ENCODE data around the gene TMEM209.

The TMEM209 gene

GRCh38 chr7:130151591-130152492, 53.4 kb downstream of the TMEM209 start:
- Histone ChIP-seq H2AK5ac (ENCODE audit: low read length, severe bottlenecking) (no peak overlapping the region), H2BK12ac (ENCODE audit: low read length in 2 of 2) (peak overlapping the region in 1 of 2 experiments; percentile 7), H2BK5ac (ENCODE audit: low read depth, low read length, poor library complexity, severe bottlenecking) (no peak overlapping the region), H4K91ac (ENCODE audit: low read length) (peak overlapping the region; percentile 53), H3K4me2 (ENCODE audit: low read length, poor library complexity, severe bottlenecking) (no peak overlapping the region), H3K36me3 (ENCODE audit: control insufficient read depth in 1 of 2, insufficient read depth in 2 of 2, low read depth in 1 of 2, low read length in 2 of 2) (peaks cover 0 to 3% of the 10 kb centered on the region in 2 experiments), H3K4me3 (ENCODE audit: insufficient read depth in 1 of 2, low read depth in 1 of 2, low read length in 2 of 2) (no peak overlapping the region), H3K4me1 (ENCODE audit: control insufficient read depth, insufficient read depth, low read depth, low read length) (peaks cover 19% of the 10 kb centered on the region), H3K9me3 (ENCODE audit: control insufficient read depth, low read length) (peaks cover 5% of the 10 kb centered on the region), H3K27me3 (ENCODE audit: control insufficient read depth in 1 of 2, insufficient read depth in 1 of 2, low read length in 2 of 2) (no peaks in the 10 kb centered on the region), H3K9ac (ENCODE audit: low read length) (no peak overlapping the region), H3K23ac (ENCODE audit: low read length in 2 of 2) (no peak overlapping the region), H2AFZ (ENCODE audit: low read depth, low read length) (no peak overlapping the region), H4K8ac (ENCODE audit: low read length) (no peak overlapping the region), H3K79me1 (replicated peaks; ENCODE audit: low read length, poor library complexity, severe bottlenecking) (no peaks in the 10 kb centered on the region), H3K14ac (ENCODE audit: low read length in 2 of 2) (peak overlapping the region in 1 of 2 experiments; percentile 8), H3K4ac (ENCODE audit: low read depth in 1 of 2, low read length in 2 of 2) (no peak overlapping the region), H3K27ac (ENCODE audit: low read length, poor library complexity, severe bottlenecking) (no peak overlapping the region), H3K18ac (ENCODE audit: low read depth in 1 of 2, low read length in 2 of 2) (peak overlapping the region in 1 of 2 experiments; percentile 64), H2BK15ac (ENCODE audit: low read depth, poor library complexity, severe bottlenecking) (no peak overlapping the region), H2BK120ac (ENCODE audit: low read depth, low read length) (no peak overlapping the region)
- 81% methylated on average over 5 of the region's 5 CpGs for WGBS
- DNase-seq, result peak; percentile 40

GRCh38 chr7:130150587-130150986, 54.6 kb downstream of the TMEM209 start:
- Histone ChIP-seq H3K14ac (ENCODE audit: low read length in 2 of 2) (no peak overlapping the region), H2BK120ac (ENCODE audit: low read depth, low read length) (no peak overlapping the region), H4K8ac (ENCODE audit: low read length) (peak overlapping the region; percentile 29), H2AK5ac (ENCODE audit: low read length, severe bottlenecking) (no peak overlapping the region), H3K18ac (ENCODE audit: low read depth in 1 of 2, low read length in 2 of 2) (no peak overlapping the region), H3K23ac (ENCODE audit: low read length in 2 of 2) (no peak overlapping the region), H3K27me3 (ENCODE audit: control insufficient read depth in 1 of 2, insufficient read depth in 1 of 2, low read length in 2 of 2) (no peaks in the 10 kb centered on the region), H2BK5ac (ENCODE audit: low read depth, low read length, poor library complexity, severe bottlenecking) (no peak overlapping the region), H3K9ac (ENCODE audit: low read length) (no peak overlapping the region), H2BK15ac (ENCODE audit: low read depth, poor library complexity, severe bottlenecking) (no peak overlapping the region), H3K36me3 (ENCODE audit: control insufficient read depth in 1 of 2, insufficient read depth in 2 of 2, low read depth in 1 of 2, low read length in 2 of 2) (peaks cover 0 to 3% of the 10 kb centered on the region in 2 experiments), H2AFZ (ENCODE audit: low read depth, low read length) (no peak overlapping the region), H3K4ac (ENCODE audit: low read depth in 1 of 2, low read length in 2 of 2) (no peak overlapping the region), H3K4me1 (ENCODE audit: control insufficient read depth, insufficient read depth, low read depth, low read length) (peaks cover 19% of the 10 kb centered on the region), H3K4me2 (ENCODE audit: low read length, poor library complexity, severe bottlenecking) (no peak overlapping the region), H3K79me1 (replicated peaks; ENCODE audit: low read length, poor library complexity, severe bottlenecking) (no peaks in the 10 kb centered on the region), H3K27ac (ENCODE audit: low read length, poor library complexity, severe bottlenecking) (no peak overlapping the region), H3K9me3 (ENCODE audit: control insufficient read depth, low read length) (no peaks in the 10 kb centered on the region), H3K4me3 (ENCODE audit: insufficient read depth in 1 of 2, low read depth in 1 of 2, low read length in 2 of 2) (no peak overlapping the region), H2BK12ac (ENCODE audit: low read length in 2 of 2) (no peak overlapping the region), H4K91ac (ENCODE audit: low read length) (no peak overlapping the region)
- DNase-seq, result no peak
- whole genome bisulfite sequencing, result 95% methylated on average over 9 of the region's 11 CpGs

GRCh38 chr7:130149281-130150139, 55.7 kb downstream of the TMEM209 start:
- H3K4ac ChIP-seq (ENCODE audit: low read depth in 1 of 2, low read length in 2 of 2), result no peak overlapping the region
- no peak overlapping the region for H2BK12ac ChIP-seq (ENCODE audit: low read length in 2 of 2)
- H4K8ac ChIP-seq (ENCODE audit: low read length), result no peak overlapping the region
- no peak overlapping the region for H3K23ac ChIP-seq (ENCODE audit: low read length in 2 of 2)
- H3K36me3 ChIP-seq (ENCODE audit: control insufficient read depth in 1 of 2, insufficient read depth in 2 of 2, low read depth in 1 of 2, low read length in 2 of 2), result peaks cover 0 to 3% of the 10 kb centered on the region in 2 experiments
- no peak overlapping the region for H2BK5ac ChIP-seq (ENCODE audit: low read depth, low read length, poor library complexity, severe bottlenecking)
- H3K14ac ChIP-seq (ENCODE audit: low read length in 2 of 2), result no peak overlapping the region
- no peak overlapping the region for H2BK120ac ChIP-seq (ENCODE audit: low read depth, low read length)
- no peak overlapping the region for H3K4me3 ChIP-seq (ENCODE audit: insufficient read depth in 1 of 2, low read depth in 1 of 2, low read length in 2 of 2)
- no peak overlapping the region for H2BK15ac ChIP-seq (ENCODE audit: low read depth, poor library complexity, severe bottlenecking)
- no peak overlapping the region for H3K9ac ChIP-seq (ENCODE audit: low read length)
- no peak overlapping the region for H2AFZ ChIP-seq (ENCODE audit: low read depth, low read length)
- no peak overlapping the region for H2AK5ac ChIP-seq (ENCODE audit: low read length, severe bottlenecking)
- H3K18ac ChIP-seq (ENCODE audit: low read depth in 1 of 2, low read length in 2 of 2), result no peak overlapping the region
- no peak overlapping the region for H3K27ac ChIP-seq (ENCODE audit: low read length, poor library complexity, severe bottlenecking)
- 90% methylated on average over 20 of the region's 20 CpGs for WGBS
- H3K4me2 ChIP-seq (ENCODE audit: low read length, poor library complexity, severe bottlenecking), result no peak overlapping the region
- no peak for DNase-seq
- H4K91ac ChIP-seq (ENCODE audit: low read length), result no peak overlapping the region
- no peaks in the 10 kb centered on the region for H3K79me1 ChIP-seq (replicated peaks; ENCODE audit: low read length, poor library complexity, severe bottlenecking)
- no peaks in the 10 kb centered on the region for H3K27me3 ChIP-seq (ENCODE audit: control insufficient read depth in 1 of 2, insufficient read depth in 1 of 2, low read length in 2 of 2)
- H3K9me3 ChIP-seq (ENCODE audit: control insufficient read depth, low read length), result no peaks in the 10 kb centered on the region
- peaks cover 18% of the 10 kb centered on the region for H3K4me1 ChIP-seq (ENCODE audit: control insufficient read depth, insufficient read depth, low read depth, low read length)

GRCh38 chr7:130148561-130148960, 56.6 kb downstream of the TMEM209 start:
- Histone ChIP-seq H3K23ac (ENCODE audit: low read length in 2 of 2) (no peak overlapping the region), H2BK15ac (ENCODE audit: low read depth, poor library complexity, severe bottlenecking) (no peak overlapping the region), H3K79me1 (replicated peaks; ENCODE audit: low read length, poor library complexity, severe bottlenecking) (no peaks in the 10 kb centered on the region), H2BK120ac (ENCODE audit: low read depth, low read length) (no peak overlapping the region), H3K9ac (ENCODE audit: low read length) (no peak overlapping the region), H3K4ac (ENCODE audit: low read depth in 1 of 2, low read length in 2 of 2) (no peak overlapping the region), H3K27me3 (ENCODE audit: control insufficient read depth in 1 of 2, insufficient read depth in 1 of 2, low read length in 2 of 2) (no peaks in the 10 kb centered on the region), H3K4me2 (ENCODE audit: low read length, poor library complexity, severe bottlenecking) (no peak overlapping the region), H3K36me3 (ENCODE audit: control insufficient read depth in 1 of 2, insufficient read depth in 2 of 2, low read depth in 1 of 2, low read length in 2 of 2) (peaks cover 0 to 3% of the 10 kb centered on the region in 2 experiments), H3K14ac (ENCODE audit: low read length in 2 of 2) (no peak overlapping the region), H3K27ac (ENCODE audit: low read length, poor library complexity, severe bottlenecking) (no peak overlapping the region), H3K4me1 (ENCODE audit: control insufficient read depth, insufficient read depth, low read depth, low read length) (peaks cover 13% of the 10 kb centered on the region), H4K91ac (ENCODE audit: low read length) (no peak overlapping the region), H2BK5ac (ENCODE audit: low read depth, low read length, poor library complexity, severe bottlenecking) (no peak overlapping the region), H3K18ac (ENCODE audit: low read depth in 1 of 2, low read length in 2 of 2) (no peak overlapping the region), H2AK5ac (ENCODE audit: low read length, severe bottlenecking) (no peak overlapping the region), H3K9me3 (ENCODE audit: control insufficient read depth, low read length) (no peaks in the 10 kb centered on the region), H4K8ac (ENCODE audit: low read length) (no peak overlapping the region), H3K4me3 (ENCODE audit: insufficient read depth in 1 of 2, low read depth in 1 of 2, low read length in 2 of 2) (no peak overlapping the region), H2AFZ (ENCODE audit: low read depth, low read length) (no peak overlapping the region), H2BK12ac (ENCODE audit: low read length in 2 of 2) (no peak overlapping the region)
- 88% methylated on average over 9 of the region's 9 CpGs for WGBS
- DNase-seq, result peak; percentile 15

Data from mesenchymal stem cell (in vitro differentiated cells and primary cell).